Liver (tissue), 9 donors: Measurements from ENCODE around the gene MTA3. TPM values are rescaled to one million over a fixed set of nuclear protein-coding genes. Genes with fewer than 3 reads are reported as not detected.

Source experiments
- DNase-seq: peaks from one replicate; pipeline ENCODE4 v3.0.0-alpha.2; 2017; ENCODE audit warnings: low spot score
- H3K27ac ChIP-seq, 2 donors: one replicate each; pipeline ENCODE4 v1.7.0; 2013; ENCODE audit warnings: inconsistent platforms in 2 of 2, low read length in 2 of 2, control low read depth in 1 of 2, low read depth in 1 of 2, mild to moderate bottlenecking in 1 of 2
- H3K27me3 ChIP-seq, 4 donors: one replicate each; pipeline versions ENCODE4 v1.6.1 to v1.7.0; 2013; ENCODE audit warnings: low read length in 3 of 4, inconsistent platforms in 1 of 4, mild to moderate bottlenecking in 1 of 4, moderate library complexity in 1 of 4; ENCODE audit not compliant: control insufficient read depth in 4 of 4, insufficient read depth in 4 of 4
- H3K36me3 ChIP-seq, 4 donors: one replicate each; pipeline versions ENCODE4 v1.6.1 to v1.7.0; 2013; ENCODE audit warnings: low read length in 3 of 4, mild to moderate bottlenecking in 3 of 4, low read depth in 1 of 4, moderate library complexity in 1 of 4; ENCODE audit not compliant: control insufficient read depth in 4 of 4, insufficient read depth in 3 of 4
- H3K4me1 ChIP-seq, 4 donors: one replicate each; pipeline versions ENCODE4 v1.6.1 to v1.7.0; 2013; ENCODE audit warnings: low read length in 3 of 4, mild to moderate bottlenecking in 3 of 4, moderate library complexity in 1 of 4; ENCODE audit not compliant: control insufficient read depth in 4 of 4, insufficient read depth in 4 of 4
- H3K4me3 ChIP-seq, 3 donors: one replicate each; pipeline versions ENCODE4 v1.6.1 to v1.7.0; 2013; ENCODE audit warnings: low read length in 3 of 3, control low read depth in 1 of 3, low read depth in 1 of 3, mild to moderate bottlenecking in 1 of 3
- H3K9ac ChIP-seq, 2 donors: one replicate each; pipeline ENCODE4 v1.7.0; 2013; ENCODE audit warnings: low read length in 2 of 2, mild to moderate bottlenecking in 2 of 2, moderate library complexity in 2 of 2, control low read depth in 1 of 2, low read depth in 1 of 2
- H3K9me3 ChIP-seq, 4 donors: one replicate each; pipeline versions ENCODE4 v1.6.1 to v1.7.0; 2013; ENCODE audit warnings: low read length in 3 of 4; ENCODE audit not compliant: control insufficient read depth in 4 of 4
- ATF3 ChIP-seq: IDR thresholded peaks from 2 replicates; pipeline ENCODE4 v1.6.1; 2016; ENCODE audit warnings: antibody characterized with exemption
- CTCF ChIP-seq: fragments of 150-350 bp; IDR thresholded peaks from 2 replicates; pipeline ENCODE4 v1.5.1; 2017; ENCODE audit warnings: improper control_type of control experiment, low read depth, low read length; ENCODE audit not compliant: missing input control
- EGR1 ChIP-seq, 2 donors: IDR thresholded peaks; 2 replicates each; pipeline ENCODE4 v1.6.1; 2016 to 2018; ENCODE audit warnings: antibody characterized with exemption in 2 of 2, low read depth in 2 of 2
- FOXA1 ChIP-seq: IDR thresholded peaks from 2 replicates; pipeline ENCODE4 v1.6.1; 2016; ENCODE audit warnings: antibody characterized with exemption
- FOXA2 ChIP-seq: IDR thresholded peaks from 2 replicates; pipeline ENCODE4 v1.6.1; 2016; ENCODE audit warnings: antibody characterized with exemption
- GABPA ChIP-seq, 2 donors: IDR thresholded peaks in 1 of 2; conservative IDR thresholded peaks in 1 of 2; 2 replicates each; pipeline ENCODE4 v1.6.1; 2016; ENCODE audit warnings: antibody characterized with exemption in 2 of 2, mild to moderate bottlenecking in 1 of 2, moderate library complexity in 1 of 2
- HNF4A ChIP-seq, 2 donors: conservative IDR thresholded peaks; 2 replicates each; pipeline ENCODE4 v1.6.1; 2016; ENCODE audit warnings: antibody characterized with exemption in 2 of 2, mild to moderate bottlenecking in 2 of 2
- HNF4G ChIP-seq: IDR thresholded peaks from 2 replicates; pipeline ENCODE4 v1.6.1; 2016; ENCODE audit warnings: antibody characterized with exemption
- JUND ChIP-seq, 2 donors: IDR thresholded peaks; 2 replicates each; pipeline ENCODE4 v1.6.1; 2016; ENCODE audit warnings: antibody characterized with exemption in 2 of 2
- MAX ChIP-seq: IDR thresholded peaks from 2 replicates; pipeline ENCODE4 v1.6.1; 2016; ENCODE audit warnings: antibody characterized with exemption
- NR2F2 ChIP-seq: IDR thresholded peaks from 2 replicates; pipeline ENCODE4 v1.6.1; 2016; ENCODE audit warnings: antibody characterized with exemption
- RAD21 ChIP-seq, 2 donors: IDR thresholded peaks; 2 replicates each; pipeline ENCODE4 v1.6.1; 2016; ENCODE audit warnings: antibody characterized with exemption in 2 of 2, mild to moderate bottlenecking in 2 of 2
- REST ChIP-seq: IDR thresholded peaks from 2 replicates; pipeline ENCODE4 v1.6.1; 2016; ENCODE audit warnings: antibody characterized with exemption, mild to moderate bottlenecking
- RXRA ChIP-seq, 2 donors: IDR thresholded peaks; 2 replicates each; pipeline ENCODE4 v1.6.1; 2017 to 2018; ENCODE audit warnings: antibody characterized with exemption in 2 of 2, mild to moderate bottlenecking in 1 of 2
- SP1 ChIP-seq: IDR thresholded peaks from 2 replicates; pipeline ENCODE4 v1.6.1; 2018; ENCODE audit warnings: antibody characterized with exemption, mild to moderate bottlenecking
- TAF1 ChIP-seq: conservative IDR thresholded peaks from 2 replicates; pipeline ENCODE4 v1.6.1; 2016; ENCODE audit warnings: antibody characterized with exemption, mild to moderate bottlenecking
- YY1 ChIP-seq: IDR thresholded peaks from 2 replicates; pipeline ENCODE4 v1.6.1; 2016; ENCODE audit warnings: antibody characterized with exemption, mild to moderate bottlenecking
- ZBTB33 ChIP-seq: IDR thresholded peaks from 2 replicates; pipeline ENCODE4 v1.6.1; 2016; ENCODE audit warnings: antibody characterized with exemption
- WGBS: extraction: QIAGEN DNeasy Blood & Tissue Kit; methylation state at CpG from one replicate; pipeline ENCODE4 v1.1.7; 2013; 5-methylcytosine and 5-hydroxymethylcytosine counted together
- polyA plus RNA-seq, 2 donors: library from polyadenylated mRNA; stranded (reverse) in 1 of 2; unstranded in 1 of 2; fragments of 200-250 nt in 1 of 2; fragments of >200 nt in 1 of 2; fragmentation: Nextera tagmentation in 1 of 2; extraction: Ambion mirVana in 1 of 2; gene quantifications; one replicate each; pipeline versions ENCODE4 v1.2.1 to v1.2.3, GENCODE V29; 2013 to 2015
- total RNA-seq, 2 donors: library from RNA; depleted of rRNA; stranded (reverse); fragments of >200 nt; gene quantifications; one replicate each; pipeline ENCODE4 v1.2.3, GENCODE V29; 2014
- donor health status: healthy.
- donor health status: healthy.
- donor health status: healthy.
- donor health status: healthy.
- donor health status: healthy.

Gene MTA3
- total and polyA plus RNA-seq, 4 donors, result 5.5 to 10.3 (median 6.8) TPM

GRCh38 chr2:42756966-42757513, 188.6 kb downstream of the MTA3 start:
- no peak overlapping the region for H3K4me3 ChIP-seq
- no peaks in the 10 kb centered on the region for H3K9me3 ChIP-seq
- H3K27ac ChIP-seq, result no peak overlapping the region
- H3K27me3 ChIP-seq, result no peaks in the 10 kb centered on the region
- no peak overlapping the region for H3K9ac ChIP-seq
- TF ChIP-seq FOXA1 (no peak), REST (no peak), FOXA2 (no peak), ATF3 (no peak), NR2F2 (no peak), GABPA (IDR thresholded peaks at IDR 0.05 in 1 of 2, conservative IDR thresholded peaks at IDR 0.05 in 1 of 2) (no peak), MAX (no peak), CTCF (no peak), TAF1 (no peak), EGR1 (IDR thresholded peaks at IDR 0.05; ENCODE audit: low read depth in 2 of 2) (no peak), ZBTB33 (no peak), HNF4G (no peak), JUND (IDR thresholded peaks at IDR 0.05) (no peak), RXRA (IDR thresholded peaks at IDR 0.05) (no peak), YY1 (no peak), RAD21 (IDR thresholded peaks at IDR 0.05) (no peak), HNF4A (conservative IDR thresholded peaks at IDR 0.05) (no peak), SP1 (no peak)
- peaks cover 3 to 23% (median 13%) of the 10 kb centered on the region in 4 donors for H3K4me1 ChIP-seq
- 96% methylated on average over 6 of the region's 6 CpGs for WGBS
- DNase-seq, result no peak
- H3K36me3 ChIP-seq, result no peaks in the 10 kb centered on the region
